GM13976 (cell line): Measurements from ENCODE around the gene LRCH1.
A peak's percentile ranks its signal among the peaks of the same experiment; 100 is the strongest.
"Not testable (repeated sequence)": the region's sequence is repeated elsewhere in the genome, so short reads cannot be mapped to it uniquely, and the experiment has no call there.

Source experiments
- DNase-seq: peaks from one replicate; pipeline ENCODE4 v3.0.0; 2012; ENCODE audit warnings: low spot score
- in situ Hi-C: fragments of 300-500 bp; cut with MboI; formaldehyde crosslinking; loops from one replicate; pipeline ENCODE4 v1.12.0; 2022; ENCODE audit warnings: low sequenced_read_pairs, mixed read lengths, inconsistent platforms; ENCODE audit not compliant: unreplicated experiment
- TF ChIP-seq, protein P1 (sequence below): IDR thresholded peaks from 2 replicates; pipeline ENCODE4 v1.5.1; 2012; ENCODE audit warnings: borderline replicate concordance, mild to moderate bottlenecking; ENCODE audit not compliant: insufficient read depth; ENCODE audit errors: extremely low read depth, missing control alignments, control extremely low read depth

Gene LRCH1

DNA sequence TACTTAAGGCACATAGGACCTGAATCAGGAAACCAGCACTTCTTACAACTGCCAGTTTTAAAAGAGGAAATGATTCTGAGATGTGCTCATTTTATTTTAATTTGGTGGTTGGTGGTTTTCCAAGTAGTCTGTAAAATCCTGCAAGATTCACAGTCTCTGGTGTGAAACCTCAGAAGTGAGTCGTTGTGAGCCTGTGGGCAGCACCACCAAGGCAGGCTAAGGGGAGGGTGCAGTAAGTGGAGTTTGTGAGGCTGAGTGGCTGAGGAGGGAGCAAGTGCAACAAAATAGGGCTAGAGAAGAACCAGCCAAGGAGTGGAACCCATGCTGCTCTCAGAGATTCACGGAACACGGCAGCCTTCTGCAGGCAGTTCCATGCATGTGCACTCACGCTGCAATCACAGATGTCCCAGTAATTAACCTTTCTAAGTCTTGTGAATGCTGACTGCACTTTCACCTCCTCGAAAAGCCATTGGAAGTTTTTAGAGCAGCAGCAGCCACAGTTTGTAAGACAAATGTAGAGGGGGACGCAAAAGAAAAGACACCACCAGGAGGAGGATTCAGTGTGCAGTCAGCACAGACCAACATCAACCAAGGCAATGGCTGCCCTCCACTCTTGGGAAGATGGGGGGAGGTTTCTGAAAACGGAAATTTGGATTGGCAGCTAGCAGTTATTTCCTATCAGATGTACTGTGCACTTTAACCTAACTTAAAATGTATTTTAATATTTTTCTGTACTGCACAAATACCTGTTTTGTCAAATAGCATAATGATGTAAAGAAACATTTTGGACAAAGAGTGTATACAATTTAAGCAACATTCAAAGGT lies 199.1 kb downstream of the LRCH1 start:
- in situ Hi-C loops, result no loop called here
- TF ChIP-seq, protein P1, sequence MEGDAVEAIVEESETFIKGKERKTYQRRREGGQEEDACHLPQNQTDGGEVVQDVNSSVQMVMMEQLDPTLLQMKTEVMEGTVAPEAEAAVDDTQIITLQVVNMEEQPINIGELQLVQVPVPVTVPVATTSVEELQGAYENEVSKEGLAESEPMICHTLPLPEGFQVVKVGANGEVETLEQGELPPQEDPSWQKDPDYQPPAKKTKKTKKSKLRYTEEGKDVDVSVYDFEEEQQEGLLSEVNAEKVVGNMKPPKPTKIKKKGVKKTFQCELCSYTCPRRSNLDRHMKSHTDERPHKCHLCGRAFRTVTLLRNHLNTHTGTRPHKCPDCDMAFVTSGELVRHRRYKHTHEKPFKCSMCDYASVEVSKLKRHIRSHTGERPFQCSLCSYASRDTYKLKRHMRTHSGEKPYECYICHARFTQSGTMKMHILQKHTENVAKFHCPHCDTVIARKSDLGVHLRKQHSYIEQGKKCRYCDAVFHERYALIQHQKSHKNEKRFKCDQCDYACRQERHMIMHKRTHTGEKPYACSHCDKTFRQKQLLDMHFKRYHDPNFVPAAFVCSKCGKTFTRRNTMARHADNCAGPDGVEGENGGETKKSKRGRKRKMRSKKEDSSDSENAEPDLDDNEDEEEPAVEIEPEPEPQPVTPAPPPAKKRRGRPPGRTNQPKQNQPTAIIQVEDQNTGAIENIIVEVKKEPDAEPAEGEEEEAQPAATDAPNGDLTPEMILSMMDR, result peak; percentile 35
- DNase-seq, result no peak

DNA sequence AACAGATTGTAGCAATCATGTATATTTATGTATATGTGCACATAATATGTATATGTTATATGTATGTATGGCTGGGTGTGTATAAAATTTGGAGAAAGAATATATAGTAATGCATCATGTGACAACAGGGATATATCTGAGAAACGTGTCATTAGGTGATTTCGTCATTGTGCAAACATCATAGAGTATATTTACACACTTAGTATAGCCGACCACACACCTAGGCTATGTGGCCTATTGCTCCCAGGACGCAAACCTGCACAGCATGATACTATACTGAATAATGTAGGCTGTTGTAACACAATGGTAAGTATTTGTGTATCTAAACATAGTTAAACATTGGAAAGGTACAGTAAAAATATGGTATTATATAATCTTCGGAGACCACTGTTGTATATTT lies 200.2 kb downstream of the LRCH1 start:
- no peak for DNase-seq
- in situ Hi-C loops, result no loop called here
- TF ChIP-seq, protein P1, result no peak

DNA sequence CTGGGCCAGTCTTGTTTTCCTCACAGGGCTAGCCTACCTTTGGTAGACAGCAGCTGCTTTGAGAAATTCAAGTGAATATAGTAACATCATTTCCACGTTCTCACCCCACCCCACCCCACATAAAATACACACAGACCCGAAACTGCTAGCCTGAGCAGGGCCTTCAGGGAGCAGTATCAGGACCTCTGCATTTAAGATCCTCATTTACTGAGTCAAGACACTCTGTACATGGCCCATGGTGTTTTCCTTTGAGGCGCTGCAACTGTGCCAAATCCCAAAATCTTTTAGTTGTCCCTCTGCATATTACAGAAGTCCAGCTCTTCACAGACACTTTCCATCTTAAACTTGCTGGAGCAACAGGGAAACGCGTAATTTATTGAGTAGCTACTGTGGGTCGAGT lies 200.9 kb downstream of the LRCH1 start:
- no peak for DNase-seq
- in situ Hi-C loops, result no loop called here
- TF ChIP-seq, protein P1, result no peak

DNA sequence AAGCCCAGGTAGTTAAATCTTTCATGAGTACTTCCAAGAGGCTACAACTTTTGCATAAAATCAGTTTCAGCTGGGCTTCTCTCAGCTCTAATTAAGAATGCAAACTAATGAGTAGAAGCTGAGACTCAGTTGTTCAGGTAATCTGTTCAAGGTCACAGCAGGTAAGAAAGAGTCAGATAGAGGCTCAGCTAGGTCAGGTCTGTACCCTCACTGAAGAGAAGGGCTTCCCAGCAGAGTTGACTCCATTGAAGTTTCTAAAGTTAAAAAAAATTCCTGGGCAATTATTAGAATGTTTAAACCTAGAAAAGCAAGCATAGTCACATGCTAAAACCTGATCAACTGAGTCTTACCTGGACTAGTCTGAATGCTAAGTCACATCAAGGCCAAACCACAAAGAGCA lies 201.8 kb downstream of the LRCH1 start:
- DNase-seq, result no peak
- in situ Hi-C loops, result no loop called here
- TF ChIP-seq, protein P1, result no peak

DNA sequence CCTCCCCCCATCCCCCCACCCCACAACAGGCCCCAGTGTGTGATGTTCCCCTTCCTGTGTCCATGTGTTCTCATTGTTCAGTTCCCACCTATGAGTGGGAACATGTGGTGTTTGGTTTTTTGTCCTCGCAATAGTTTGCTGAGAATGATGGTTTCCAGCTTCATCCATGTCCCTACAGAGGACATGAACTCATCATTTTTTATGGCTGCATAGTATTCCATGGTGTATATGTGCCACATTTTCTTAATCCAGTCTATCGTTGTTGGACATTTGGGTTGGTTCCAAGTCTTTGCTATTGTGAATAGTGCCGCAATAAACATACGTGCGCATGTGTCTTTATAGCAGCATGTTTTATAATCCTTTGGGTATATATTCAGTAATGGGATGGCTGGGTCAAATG lies 202.5 kb downstream of the LRCH1 start:
- DNase-seq, in situ Hi-C loops: not testable (repeated sequence)

DNA sequence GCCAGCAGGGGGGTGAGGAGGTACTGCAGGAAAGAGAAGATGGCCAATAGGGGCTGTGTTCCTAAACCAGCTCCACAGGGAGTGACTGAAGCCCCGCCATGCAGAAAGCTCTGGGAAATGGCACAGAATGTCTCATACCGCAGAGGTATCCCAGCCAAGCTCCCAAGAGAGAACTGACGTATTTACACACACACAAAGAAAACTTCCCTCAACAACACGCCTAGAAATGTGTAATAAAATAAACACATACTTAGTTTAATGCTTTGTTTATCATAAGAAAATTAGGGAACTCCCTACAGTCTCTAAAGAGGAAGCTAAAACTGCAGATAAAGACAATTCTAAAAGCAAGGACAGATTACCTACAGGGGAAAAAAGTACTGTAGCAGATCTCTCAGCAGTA lies 204.0 kb downstream of the LRCH1 start:
- TF ChIP-seq, protein P1, result no peak
- no peak for DNase-seq
- in situ Hi-C loops, result no loop called here

DNA sequence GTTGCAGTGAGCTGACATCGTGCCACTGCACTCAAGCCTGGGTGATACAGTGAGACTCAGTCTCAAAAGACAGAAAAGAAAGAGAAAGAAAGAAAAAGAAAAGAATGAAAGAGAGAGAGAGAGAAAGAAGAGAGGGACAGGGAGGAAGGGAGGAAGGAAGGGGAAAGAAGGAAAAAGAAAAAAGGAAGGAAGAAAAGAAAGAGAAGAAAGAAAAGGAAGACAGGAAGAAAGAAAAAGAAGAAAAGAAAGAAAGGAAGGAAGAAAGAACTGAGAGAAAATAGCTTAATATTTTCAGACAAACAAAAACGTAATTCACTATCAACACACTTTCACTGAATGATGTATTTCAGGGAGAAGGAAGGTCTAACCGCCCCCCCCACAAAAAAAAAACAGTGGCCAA lies 204.7 kb downstream of the LRCH1 start:
- in situ Hi-C loops, result no loop called here
- DNase-seq, result no peak
- TF ChIP-seq, protein P1, result no peak
